Activated T-helper 2 cell treated with anti-CD3 and anti-CD28 coated beads, Interferon-gamma antibody, Interleukin-2, Interleukin-4, amounts not matched to agents 10 μg/mL and 5 μg/mL and 100 μg/mL, durations not matched to agents 14 hours and 24 hours and 36 hours (primary cell): ENCODE measurements around the gene SELENOO. TPM values are rescaled to one million over a fixed set of nuclear protein-coding genes. Genes with fewer than 3 reads are reported as not detected.

Experiments
- total RNA-seq: library from RNA; stranded (reverse); gene quantifications from 2 replicates; pipeline ENCODE4 v1.2.3, GENCODE V29; 2022

Gene SELENOO
- total RNA-seq, 1 donor from 2014 or later = 26.3 TPM

Other genes with a start within 250 kb of the SELENOO start
- 215 TPM in 2 replicates for gene PIM3, start 240.2 kb upstream of the SELENOO start, total RNA-seq
- not detected in 2 replicates for gene IL17REL, start 188.2 kb upstream of the SELENOO start, total RNA-seq
- gene TTLL8, start 142.7 kb upstream of the SELENOO start, total RNA-seq = not detected in 2 replicates
- gene MLC1, start 115.6 kb upstream of the SELENOO start, total RNA-seq = 0.39 TPM in 1 of 2 replicates, not detected in the other
- gene MOV10L1, start 111.0 kb upstream of the SELENOO start, total RNA-seq = 0.07 TPM in 1 of 2 replicates, not detected in the other
- 2.4 and 2.8 TPM in 2 replicates for gene PANX2, start 30.3 kb upstream of the SELENOO start, total RNA-seq
- gene TRABD, start 15.1 kb upstream of the SELENOO start, total RNA-seq = 104 and 109 TPM in 2 replicates
- gene TUBGCP6, start 44.0 kb downstream of the SELENOO start, total RNA-seq = 48.8 and 49.6 TPM in 2 replicates
- 60.0 and 62.9 TPM in 2 replicates for gene HDAC10, start 50.3 kb downstream of the SELENOO start, total RNA-seq
- 16.3 and 17.6 TPM in 2 replicates for gene MAPK12, start 60.7 kb downstream of the SELENOO start, total RNA-seq
- gene MAPK11, start 69.4 kb downstream of the SELENOO start, total RNA-seq = 19.0 and 20.9 TPM in 2 replicates
- 9.8 and 11.1 TPM in 2 replicates for gene PLXNB2, start 106.6 kb downstream of the SELENOO start, total RNA-seq
- gene DENND6B, start 126.0 kb downstream of the SELENOO start, total RNA-seq = 2.3 and 2.7 TPM in 2 replicates
- 42.9 and 45.0 TPM in 2 replicates for gene PPP6R2, start 142.3 kb downstream of the SELENOO start, total RNA-seq